Neural crest cell (in vitro differentiated cells): ENCODE data around the gene CPHXL. TPM values are rescaled to one million over a fixed set of nuclear protein-coding genes. Genes with fewer than 3 reads are reported as not detected.
A peak's percentile ranks its signal among the peaks of the same experiment; 100 is the strongest.

Experiments
- DNase-seq: peaks from one replicate; pipeline ENCODE4 v3.0.0; 2021; ENCODE audit warnings: low read depth, mixed read lengths, low spot score
- H3K27ac Mint-ChIP-seq: one replicate; pipeline ENCODE4 v1.8.0; 2021; ENCODE audit warnings: mild to moderate bottlenecking, mixed read lengths; ENCODE audit not compliant: unreplicated experiment
- H3K27me3 Mint-ChIP-seq: 2 replicates; pipeline ENCODE4 v1.8.0; 2021; ENCODE audit warnings: low read depth, mild to moderate bottlenecking, mixed read lengths
- H3K36me3 Mint-ChIP-seq: 2 replicates; pipeline ENCODE4 v1.8.0; 2021; ENCODE audit warnings: low read depth, mild to moderate bottlenecking, mixed read lengths
- H3K4me1 Mint-ChIP-seq: 2 replicates; pipeline ENCODE4 v1.8.0; 2021; ENCODE audit warnings: mixed read lengths
- H3K4me3 Mint-ChIP-seq: one replicate; pipeline ENCODE4 v1.8.0; 2021; ENCODE audit warnings: mild to moderate bottlenecking, mixed read lengths
- H3K9me3 Mint-ChIP-seq: 2 replicates; pipeline ENCODE4 v1.8.0; 2021; ENCODE audit warnings: mixed read lengths
- CTCF ChIP-seq: fragments of 200-600 bp; sonication (generic); conservative IDR thresholded peaks from 2 replicates; pipeline ENCODE4 v1.5.0; 2021; ENCODE audit warnings: antibody characterized with exemption, mild to moderate bottlenecking
- total RNA-seq: library from RNA; stranded (reverse); gene quantifications from 2 replicates; pipeline ENCODE4 v1.2.1, GENCODE V29; 2021

CPHXL gene
- total RNA-seq, 1 donor from 2014 or later: not detected

GRCh38 chr16:75762746-75763145 lies 36.5 kb upstream of the CPHXL start:
- Mint-ChIP-seq H3K4me1 (no peaks in the 10 kb centered on the region), H3K9me3 (peaks cover 3% of the 10 kb centered on the region), H3K4me3 (no peak overlapping the region), H3K27me3 (peaks cover 15% of the 10 kb centered on the region), H3K36me3 (no peaks in the 10 kb centered on the region), H3K27ac (no peak overlapping the region)
- TF ChIP-seq CTCF: no peak
- no peak for DNase-seq

- no peak overlapping the region for H3K4me3 Mint-ChIP-seq
- no peaks in the 10 kb centered on the region for H3K36me3 Mint-ChIP-seq
- no peak for DNase-seq
- H3K27me3 Mint-ChIP-seq: peaks cover 9% of the 10 kb centered on the region
- peaks cover 3% of the 10 kb centered on the region for H3K9me3 Mint-ChIP-seq
- no peak for TF ChIP-seq CTCF
- no peaks in the 10 kb centered on the region for H3K4me1 Mint-ChIP-seq
- H3K27ac Mint-ChIP-seq: no peak overlapping the region
Measured at GRCh38 chr16:75761108-75761507, 34.8 kb upstream of the CPHXL start.

GRCh38 chr16:75760018-75760519 lies 33.8 kb upstream of the CPHXL start:
- no peak for DNase-seq
- Mint-ChIP-seq H3K9me3 (peaks cover 3% of the 10 kb centered on the region), H3K27ac (no peak overlapping the region), H3K4me1 (no peaks in the 10 kb centered on the region), H3K36me3 (no peaks in the 10 kb centered on the region), H3K27me3 (peaks cover 6% of the 10 kb centered on the region), H3K4me3 (no peak overlapping the region)
- TF ChIP-seq CTCF: no peak

GRCh38 chr16:75758215-75758614 lies 31.9 kb upstream of the CPHXL start:
- DNase-seq: no peak
- peaks cover 3% of the 10 kb centered on the region for H3K9me3 Mint-ChIP-seq
- no peak overlapping the region for H3K4me3 Mint-ChIP-seq
- H3K4me1 Mint-ChIP-seq: no peaks in the 10 kb centered on the region
- no peak for TF ChIP-seq CTCF
- H3K36me3 Mint-ChIP-seq: no peaks in the 10 kb centered on the region
- no peak overlapping the region for H3K27ac Mint-ChIP-seq
- peaks cover 8% of the 10 kb centered on the region for H3K27me3 Mint-ChIP-seq

GRCh38 chr16:75754141-75754540 lies 27.9 kb upstream of the CPHXL start:
- no peaks in the 10 kb centered on the region for H3K4me1 Mint-ChIP-seq
- H3K36me3 Mint-ChIP-seq: no peaks in the 10 kb centered on the region
- TF ChIP-seq CTCF: no peak
- no peak overlapping the region for H3K27ac Mint-ChIP-seq
- peaks cover 9% of the 10 kb centered on the region for H3K27me3 Mint-ChIP-seq
- no peak for DNase-seq
- H3K9me3 Mint-ChIP-seq: peaks cover 3% of the 10 kb centered on the region
- H3K4me3 Mint-ChIP-seq: no peak overlapping the region

GRCh38 chr16:75750528-75750927 lies 24.2 kb upstream of the CPHXL start:
- no peak for TF ChIP-seq CTCF
- DNase-seq: no peak
- Mint-ChIP-seq H3K4me1 (no peaks in the 10 kb centered on the region), H3K27me3 (peaks cover 21% of the 10 kb centered on the region), H3K27ac (peak overlapping the region; percentile 44), H3K36me3 (no peaks in the 10 kb centered on the region), H3K4me3 (no peak overlapping the region), H3K9me3 (no peaks in the 10 kb centered on the region)
